ENCODE measurements around the gene TENM4.

Gene TENM4

DNA sequence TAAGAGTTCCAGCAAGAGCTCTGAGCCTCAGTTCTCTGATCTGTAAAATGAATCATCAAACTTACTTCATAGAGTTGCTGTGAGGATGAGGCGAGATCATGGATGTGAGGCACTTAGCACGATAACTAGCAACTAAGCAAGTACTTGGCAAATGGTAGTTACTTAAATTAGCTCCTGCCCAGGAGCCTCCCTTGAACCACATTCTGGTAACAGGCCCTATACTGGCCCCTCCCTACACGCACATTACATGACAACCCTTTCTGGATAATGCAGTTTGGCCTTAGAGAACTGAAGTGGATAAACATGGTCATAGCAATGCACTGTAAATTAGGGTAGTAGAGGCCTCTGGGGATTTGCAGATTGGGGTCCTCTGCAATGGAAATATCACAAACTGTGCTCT is 678.7 kb downstream of the TENM4 start:
- TF ChIP-seq, protein P1, sequence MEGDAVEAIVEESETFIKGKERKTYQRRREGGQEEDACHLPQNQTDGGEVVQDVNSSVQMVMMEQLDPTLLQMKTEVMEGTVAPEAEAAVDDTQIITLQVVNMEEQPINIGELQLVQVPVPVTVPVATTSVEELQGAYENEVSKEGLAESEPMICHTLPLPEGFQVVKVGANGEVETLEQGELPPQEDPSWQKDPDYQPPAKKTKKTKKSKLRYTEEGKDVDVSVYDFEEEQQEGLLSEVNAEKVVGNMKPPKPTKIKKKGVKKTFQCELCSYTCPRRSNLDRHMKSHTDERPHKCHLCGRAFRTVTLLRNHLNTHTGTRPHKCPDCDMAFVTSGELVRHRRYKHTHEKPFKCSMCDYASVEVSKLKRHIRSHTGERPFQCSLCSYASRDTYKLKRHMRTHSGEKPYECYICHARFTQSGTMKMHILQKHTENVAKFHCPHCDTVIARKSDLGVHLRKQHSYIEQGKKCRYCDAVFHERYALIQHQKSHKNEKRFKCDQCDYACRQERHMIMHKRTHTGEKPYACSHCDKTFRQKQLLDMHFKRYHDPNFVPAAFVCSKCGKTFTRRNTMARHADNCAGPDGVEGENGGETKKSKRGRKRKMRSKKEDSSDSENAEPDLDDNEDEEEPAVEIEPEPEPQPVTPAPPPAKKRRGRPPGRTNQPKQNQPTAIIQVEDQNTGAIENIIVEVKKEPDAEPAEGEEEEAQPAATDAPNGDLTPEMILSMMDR (conservative IDR thresholded peaks at IDR 0.05; ENCODE audit: low read length) = no peak

DNA sequence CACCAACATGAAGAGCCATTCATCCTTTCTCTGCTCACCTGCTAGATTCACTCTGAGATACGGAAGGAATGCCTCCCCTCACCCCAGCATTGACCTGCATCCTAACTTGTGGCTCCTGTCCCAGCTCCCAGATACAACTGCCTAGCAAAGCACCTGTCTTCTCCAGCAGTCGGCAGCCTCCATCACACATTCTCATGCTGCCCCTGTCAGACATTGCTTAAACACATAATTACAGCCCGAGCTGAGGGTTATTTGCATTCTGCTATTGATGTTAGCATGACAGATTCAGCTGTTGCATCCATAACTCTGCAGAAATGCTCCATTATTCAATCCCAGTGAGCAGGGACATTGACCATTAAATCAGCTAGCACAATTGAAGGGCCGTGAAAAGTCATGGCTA is 681.8 kb downstream of the TENM4 start:
- TF ChIP-seq, protein P1 (conservative IDR thresholded peaks at IDR 0.05; ENCODE audit: low read length) = no peak
- H3K4me3 ChIP-seq (ENCODE audit: low read length) = no peak overlapping the region
- no peak for DNase-seq (ENCODE audit: low read depth)

More for the DNA sequence above, 678.7 kb downstream of the TENM4 start:
- H3K4me3 ChIP-seq (ENCODE audit: low read length) = no peak overlapping the region
- DNase-seq (ENCODE audit: low read depth) = no peak

DNA sequence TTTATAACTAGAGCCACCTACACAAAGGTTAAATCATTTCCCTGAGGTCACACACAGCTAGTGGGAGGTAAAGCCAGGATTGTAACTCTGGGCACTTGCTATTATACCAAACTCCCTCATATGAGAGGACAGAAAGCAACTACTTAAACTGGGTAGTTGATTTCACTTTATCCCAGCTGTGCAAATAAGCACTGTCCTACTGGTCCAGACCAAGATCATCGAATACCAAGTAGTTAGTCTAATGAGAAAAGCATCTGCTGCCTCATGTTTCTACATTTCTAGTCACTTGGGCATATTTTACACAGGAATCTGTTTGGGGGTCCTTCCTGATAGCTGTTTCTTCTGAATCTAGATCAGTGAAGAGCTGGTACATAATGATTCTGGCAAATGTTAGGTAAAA is 687.5 kb downstream of the TENM4 start:
- H3K4me3 ChIP-seq (ENCODE audit: low read length) = no peak overlapping the region
- DNase-seq (ENCODE audit: low read depth) = peak; percentile 6
- TF ChIP-seq, protein P1 (conservative IDR thresholded peaks at IDR 0.05; ENCODE audit: low read length) = no peak

DNA sequence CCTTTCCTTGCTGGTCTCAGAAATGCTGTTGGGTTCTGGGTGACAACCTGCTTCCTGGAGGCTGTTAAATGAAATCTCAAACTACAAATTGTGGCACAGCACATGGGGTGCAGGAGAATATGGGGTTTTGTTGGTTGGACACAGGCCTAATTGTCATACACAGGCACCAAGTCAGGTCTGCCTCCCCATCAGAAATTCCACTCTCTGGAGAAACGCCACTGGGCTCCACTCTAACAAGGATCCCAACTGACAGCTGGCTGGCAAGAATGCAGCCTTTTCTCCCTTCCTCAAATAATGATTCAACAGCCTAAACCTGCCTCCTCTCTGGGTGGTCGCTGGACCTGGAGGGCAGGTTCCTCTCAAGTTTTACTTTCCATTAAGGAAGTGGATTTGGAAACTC is 688.3 kb downstream of the TENM4 start:
- DNase-seq (ENCODE audit: low read depth) = no peak
- no peak overlapping the region for H3K4me3 ChIP-seq (ENCODE audit: low read length)
- TF ChIP-seq, protein P1 (conservative IDR thresholded peaks at IDR 0.05; ENCODE audit: low read length) = no peak

DNA sequence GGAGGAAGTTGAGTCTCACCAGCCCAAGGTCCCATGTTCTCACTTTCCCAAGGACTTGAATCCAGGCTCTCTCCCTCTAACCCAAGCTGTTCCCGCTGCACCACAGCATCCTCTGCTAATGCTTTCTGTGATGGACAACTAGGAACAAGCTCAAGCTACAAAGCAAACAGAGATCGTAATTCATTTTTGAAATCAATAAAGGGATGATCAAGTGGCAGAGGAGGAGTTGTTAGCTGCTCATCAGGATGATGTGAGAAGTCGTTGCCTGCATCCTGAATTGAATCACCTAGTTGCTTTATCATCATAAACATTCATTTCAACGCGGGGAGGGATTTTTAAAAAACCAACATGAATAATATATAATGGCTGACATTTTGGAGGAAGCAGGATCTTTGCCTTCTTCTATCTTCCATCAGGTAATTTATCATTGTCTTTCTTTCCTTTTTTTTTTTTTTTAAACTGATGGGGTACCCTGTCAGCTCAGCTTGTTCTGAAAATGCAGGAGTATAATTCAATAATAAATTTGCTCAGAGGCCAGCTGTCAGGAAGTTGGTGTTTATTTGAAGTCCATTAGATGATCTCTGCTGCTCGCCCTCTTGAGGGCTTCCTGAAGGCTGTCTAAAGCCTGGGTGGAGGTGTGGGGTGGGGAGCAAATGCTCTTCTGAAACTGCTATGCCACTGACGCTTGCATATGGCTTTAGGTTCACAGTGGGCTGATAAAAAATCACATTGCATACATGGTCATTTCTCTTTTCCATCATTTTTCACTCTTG is 691.7 kb downstream of the TENM4 start:
- H3K4me3 ChIP-seq (ENCODE audit: low read length) = no peak overlapping the region
- TF ChIP-seq, protein P1 (conservative IDR thresholded peaks at IDR 0.05; ENCODE audit: low read length) = no peak
- no peak for DNase-seq (ENCODE audit: low read depth)

DNA sequence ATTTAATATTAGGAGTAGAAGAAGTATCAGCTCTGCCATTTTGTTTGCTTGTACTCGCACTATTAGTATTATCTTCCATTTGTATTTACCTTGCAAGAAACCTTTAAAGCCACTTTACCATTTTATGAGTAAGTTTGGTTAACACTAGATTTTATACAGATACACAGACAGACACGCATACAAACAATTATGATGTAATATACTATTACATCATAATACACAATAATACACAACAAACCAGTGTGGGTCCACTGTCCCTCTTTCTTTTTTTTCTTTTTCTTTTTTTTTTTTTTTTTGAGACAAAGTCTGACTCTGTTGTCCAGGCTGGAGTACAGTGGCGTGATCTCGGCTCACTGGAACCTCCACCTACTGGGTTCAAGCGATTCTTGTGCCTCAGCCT is 695.9 kb downstream of the TENM4 start:
- TF ChIP-seq, protein P1 (conservative IDR thresholded peaks at IDR 0.05; ENCODE audit: low read length) = no peak
- H3K4me3 ChIP-seq (ENCODE audit: low read length) = no peak overlapping the region
- no peak for DNase-seq (ENCODE audit: low read depth)

DNA sequence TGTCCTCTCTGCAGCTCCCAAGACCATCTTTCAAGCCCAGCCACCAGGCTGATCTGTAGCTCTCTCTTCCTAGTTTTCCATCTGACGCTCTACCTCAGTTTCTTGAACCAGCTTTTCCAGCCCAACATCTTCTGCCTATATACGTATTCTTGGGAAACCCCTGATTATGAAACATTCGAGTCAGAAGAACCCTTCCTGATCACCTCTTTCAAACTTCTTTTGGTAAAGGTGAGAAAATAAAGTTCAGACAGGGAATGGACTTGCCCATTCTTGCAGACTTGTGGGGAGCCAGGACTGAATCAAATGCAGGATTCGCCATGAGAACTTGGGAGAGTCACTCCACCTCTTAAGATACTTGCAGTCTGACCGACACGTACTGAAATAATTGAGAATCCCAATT is 696.6 kb downstream of the TENM4 start:
- DNase-seq (ENCODE audit: low read depth) = no peak
- no peak overlapping the region for H3K4me3 ChIP-seq (ENCODE audit: low read length)
- TF ChIP-seq, protein P1 (conservative IDR thresholded peaks at IDR 0.05; ENCODE audit: low read length) = no peak

Data from AG10803 (cell line).